ENCODE data around the gene PRR14L.

Gene PRR14L

GRCh38 chr22:31637891-31638618 lies 111.9 kb downstream of the PRR14L start:
- DNase-seq = no peak

- DNase-seq = no peak
Observed at GRCh38 chr22:31637447-31637890, 112.5 kb downstream of the PRR14L start.

DNA sequence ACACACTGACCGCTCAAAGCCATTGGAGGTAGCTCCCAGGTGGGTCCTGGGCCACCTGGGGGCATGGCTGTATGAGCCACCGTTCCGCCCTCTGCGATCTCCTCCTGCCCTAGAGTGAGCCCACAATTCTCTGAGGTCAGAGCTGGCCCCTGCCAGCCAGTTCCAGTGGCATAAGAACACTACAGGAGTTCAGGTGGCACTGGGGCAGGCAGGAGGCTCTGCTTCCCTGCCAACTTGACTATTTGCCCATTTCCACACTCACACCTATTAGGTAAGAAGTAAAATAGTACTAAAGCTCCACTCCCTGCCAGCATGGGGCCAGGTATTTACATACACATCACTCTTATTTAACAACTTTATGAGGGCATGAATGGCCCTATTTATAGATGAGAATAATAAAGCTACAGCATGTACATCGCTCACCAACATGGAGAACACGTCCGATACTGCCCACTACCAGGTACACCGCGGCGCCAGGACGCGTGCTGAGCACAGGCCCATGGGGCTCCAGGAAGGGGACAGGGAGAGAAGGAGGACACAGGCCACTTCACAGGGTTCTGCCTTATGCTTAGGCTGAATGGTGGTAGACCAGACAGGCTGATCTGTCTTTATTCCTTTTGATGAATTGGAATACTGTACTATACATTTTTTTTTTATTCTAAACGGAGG lies 114.2 kb downstream of the PRR14L start:
- DNase-seq = no peak

DNA sequence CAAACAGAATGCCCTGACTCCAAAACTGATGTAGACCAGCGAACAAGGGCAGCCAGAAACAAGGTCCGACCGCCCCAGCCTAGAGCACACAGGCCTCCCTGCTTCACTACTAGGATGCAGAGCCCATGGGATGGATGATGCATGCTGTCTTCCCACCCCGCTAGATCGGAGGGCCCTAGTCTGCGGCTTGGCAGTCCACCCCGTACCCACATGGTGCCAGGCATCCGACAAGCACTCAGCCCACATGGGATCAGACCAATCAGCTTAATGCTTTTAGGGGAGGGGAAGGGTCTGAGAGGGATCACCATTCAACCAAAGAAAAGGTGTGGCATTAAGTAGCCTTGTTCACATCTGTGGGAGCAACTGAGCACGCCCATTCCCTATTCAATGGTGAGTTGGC lies 118.5 kb downstream of the PRR14L start:
- DNase-seq = no peak

All from DMS79 treated with DMSO at 0.1 percent for 48 hours (cell line).